ENCODE results near the gene ZBTB7C. TPM values are rescaled to one million over a fixed set of nuclear protein-coding genes. Genes with fewer than 3 reads are reported as not detected.
A peak's percentile ranks its signal among the peaks of the same experiment; 100 is the strongest.

ZBTB7C gene
- total RNA-seq, 1 donor from 2014 or later = 1.4 TPM

GRCh38 chr18:48013162-48013561, 396.0 kb downstream of the ZBTB7C start:
- Mint-ChIP-seq H3K36me3 (ENCODE audit: low read depth) (peaks cover 3% of the 10 kb centered on the region), H3K27ac (ENCODE audit: unreplicated experiment) (no peak overlapping the region), H3K4me3 (ENCODE audit: unreplicated experiment) (no peak overlapping the region), H3K27me3 (ENCODE audit: low read depth) (peaks cover 24% of the 10 kb centered on the region), H3K9me3 (ENCODE audit: low read depth) (peaks cover 6% of the 10 kb centered on the region), H3K4me1 (ENCODE audit: low read depth) (peaks cover 7% of the 10 kb centered on the region)
- no peak for DNase-seq (ENCODE audit: low spot score)
- no peak for TF ChIP-seq CTCF (IDR thresholded peaks at IDR 0.05)

GRCh38 chr18:48011926-48012465, 397.2 kb downstream of the ZBTB7C start:
- no peak for DNase-seq (ENCODE audit: low spot score)
- H3K36me3 Mint-ChIP-seq (ENCODE audit: low read depth) = peaks cover 3% of the 10 kb centered on the region
- no peak overlapping the region for H3K27ac Mint-ChIP-seq (ENCODE audit: unreplicated experiment)
- H3K4me3 Mint-ChIP-seq (ENCODE audit: unreplicated experiment) = no peak overlapping the region
- TF ChIP-seq CTCF (IDR thresholded peaks at IDR 0.05) = no peak
- H3K27me3 Mint-ChIP-seq (ENCODE audit: low read depth) = peaks cover 16% of the 10 kb centered on the region
- H3K4me1 Mint-ChIP-seq (ENCODE audit: low read depth) = peaks cover 7% of the 10 kb centered on the region
- peaks cover 6% of the 10 kb centered on the region for H3K9me3 Mint-ChIP-seq (ENCODE audit: low read depth)

GRCh38 chr18:48010264-48010663, 398.9 kb downstream of the ZBTB7C start:
- H3K4me3 Mint-ChIP-seq (ENCODE audit: unreplicated experiment) = no peak overlapping the region
- H3K4me1 Mint-ChIP-seq (ENCODE audit: low read depth) = peaks cover 7% of the 10 kb centered on the region
- peaks cover 12% of the 10 kb centered on the region for H3K27me3 Mint-ChIP-seq (ENCODE audit: low read depth)
- H3K36me3 Mint-ChIP-seq (ENCODE audit: low read depth) = peaks cover 3% of the 10 kb centered on the region
- peaks cover 6% of the 10 kb centered on the region for H3K9me3 Mint-ChIP-seq (ENCODE audit: low read depth)
- DNase-seq (ENCODE audit: low spot score) = no peak
- H3K27ac Mint-ChIP-seq (ENCODE audit: unreplicated experiment) = no peak overlapping the region
- no peak for TF ChIP-seq CTCF (IDR thresholded peaks at IDR 0.05)

GRCh38 chr18:48009116-48009745, 400.0 kb downstream of the ZBTB7C start:
- peak overlapping the region; percentile 71 for H3K4me3 Mint-ChIP-seq (ENCODE audit: unreplicated experiment)
- no peak for DNase-seq (ENCODE audit: low spot score)
- TF ChIP-seq CTCF (IDR thresholded peaks at IDR 0.05) = no peak
- no peak overlapping the region for H3K27ac Mint-ChIP-seq (ENCODE audit: unreplicated experiment)
- no peaks in the 10 kb centered on the region for H3K9me3 Mint-ChIP-seq (ENCODE audit: low read depth)
- no peaks in the 10 kb centered on the region for H3K36me3 Mint-ChIP-seq (ENCODE audit: low read depth)
- peaks cover 7% of the 10 kb centered on the region for H3K4me1 Mint-ChIP-seq (ENCODE audit: low read depth)
- peaks cover 9% of the 10 kb centered on the region for H3K27me3 Mint-ChIP-seq (ENCODE audit: low read depth)

GRCh38 chr18:48007955-48008701, 401.1 kb downstream of the ZBTB7C start:
- peak overlapping the region; percentile 71 for H3K4me3 Mint-ChIP-seq (ENCODE audit: unreplicated experiment)
- no peaks in the 10 kb centered on the region for H3K36me3 Mint-ChIP-seq (ENCODE audit: low read depth)
- TF ChIP-seq CTCF (IDR thresholded peaks at IDR 0.05) = peak; percentile 91
- peaks cover 9% of the 10 kb centered on the region for H3K27me3 Mint-ChIP-seq (ENCODE audit: low read depth)
- no peaks in the 10 kb centered on the region for H3K9me3 Mint-ChIP-seq (ENCODE audit: low read depth)
- DNase-seq (ENCODE audit: low spot score) = no peak
- peak overlapping the region; percentile 8 for H3K27ac Mint-ChIP-seq (ENCODE audit: unreplicated experiment)
- H3K4me1 Mint-ChIP-seq (ENCODE audit: low read depth) = peaks cover 18% of the 10 kb centered on the region

Data from chondrocyte (in vitro differentiated cells).